HUES64 (cell line): ENCODE data around the gene STKLD1.

Experiments used
- H3K27ac ChIP-seq: 2 replicates; pipeline ENCODE4 v1.7.0; 2013; ENCODE audit warnings: low read depth, low read length, inconsistent platforms
- H3K27me3 ChIP-seq: 2 replicates; pipeline ENCODE4 v1.6.1; 2013; ENCODE audit warnings: mild to moderate bottlenecking, low read length; ENCODE audit not compliant: insufficient read depth
- H3K36me3 ChIP-seq: 2 replicates; pipeline ENCODE4 v1.6.1; 2013; ENCODE audit warnings: mild to moderate bottlenecking, low read length; ENCODE audit not compliant: insufficient read depth
- H3K4me1 ChIP-seq: 2 replicates; pipeline ENCODE4 v1.6.1; 2013; ENCODE audit warnings: mild to moderate bottlenecking, low read length, moderate library complexity; ENCODE audit not compliant: insufficient read depth
- H3K4me3 ChIP-seq: 2 replicates; pipeline ENCODE4 v1.5.1; 2013; ENCODE audit warnings: mild to moderate bottlenecking, low read length, moderate library complexity
- H3K9ac ChIP-seq: 2 replicates; pipeline ENCODE4 v1.6.1; 2013; ENCODE audit warnings: mild to moderate bottlenecking, low read depth, low read length
- H3K9me3 ChIP-seq: 2 replicates; pipeline ENCODE4 v1.6.1; 2013; ENCODE audit warnings: low read depth, low read length; ENCODE audit not compliant: insufficient read depth
- WGBS: fragments of 150-250, 120-280 bp; methylation state at CpG from one replicate; pipeline ENCODE4 v1.1.7; 2013; ENCODE audit warnings: missing lambda C conversion rate; 5-methylcytosine and 5-hydroxymethylcytosine counted together

Gene STKLD1

GRCh38 chr9:133354766-133355165, 21.4 kb upstream of the STKLD1 start:
- no peaks in the 10 kb centered on the region for H3K27me3 ChIP-seq
- H3K27ac ChIP-seq, result no peak overlapping the region
- peak overlapping the region; percentile 97; the same call in 1 of the 2 replicates for H3K4me3 ChIP-seq
- WGBS, result 94% methylated on average over 7 of the region's 7 CpGs
- H3K4me1 ChIP-seq, result peaks cover 7% of the 10 kb centered on the region
- peaks cover 59% of the 10 kb centered on the region for H3K36me3 ChIP-seq
- H3K9ac ChIP-seq, result 0 out of 2 replicates have a peak overlapping the region, but pooled peaks have one; percentile 1
- no peaks in the 10 kb centered on the region for H3K9me3 ChIP-seq

GRCh38 chr9:133355881-133356357, 20.2 kb upstream of the STKLD1 start:
- Histone ChIP-seq H3K27me3 (no peaks in the 10 kb centered on the region), H3K4me1 (peaks cover 7% of the 10 kb centered on the region), H3K9me3 (no peaks in the 10 kb centered on the region), H3K36me3 (peaks cover 58% of the 10 kb centered on the region), H3K27ac (peak overlapping the region; percentile 51), H3K9ac (peak overlapping the region; percentile 95), H3K4me3 (peak overlapping the region; percentile 97)
- WGBS, result 1% methylated on average over 30 of the region's 31 CpGs

DNA sequence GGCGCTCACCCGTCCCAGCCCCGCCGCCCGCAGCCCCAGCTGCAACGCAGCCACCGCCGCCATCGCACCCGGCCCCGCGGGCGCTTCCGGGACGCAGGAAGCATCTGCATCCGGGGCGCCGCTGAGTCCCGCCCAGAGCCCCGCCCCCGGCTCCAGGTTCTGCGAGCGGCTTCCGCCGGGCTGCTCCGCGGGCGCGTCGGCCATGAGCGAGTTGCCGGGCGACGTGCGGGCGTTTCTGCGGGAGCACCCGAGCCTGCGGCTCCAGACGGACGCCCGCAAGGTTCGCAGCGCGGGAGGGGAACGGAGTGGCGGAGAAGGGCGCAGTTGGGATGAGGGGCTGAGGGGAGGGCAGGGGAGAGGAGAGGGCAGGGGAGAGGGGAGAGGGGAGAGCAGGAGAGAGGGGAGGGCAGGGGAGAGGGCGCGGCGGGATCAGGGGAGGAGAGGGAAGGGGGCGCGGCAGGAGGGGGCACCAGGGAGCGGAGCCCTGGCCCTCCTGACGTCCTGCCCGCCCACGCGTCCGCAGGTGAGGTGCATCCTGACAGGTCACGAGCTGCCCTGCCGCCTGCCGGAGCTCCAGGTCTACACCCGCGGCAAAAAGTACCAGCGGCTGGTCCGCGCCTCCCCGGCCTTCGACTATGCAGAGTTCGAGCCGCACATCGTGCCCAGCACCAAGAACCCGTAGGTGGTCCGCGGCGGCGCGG, 19.6 kb upstream of the STKLD1 start, which contains the start of the genes SURF1 and SURF2:
Gene SURF1 (minus strand): TSS at position 97 of the 701 bp plus-strand sequence. CDS start 34 bp downstream, at position 63.
Gene SURF2 (plus strand): TSS at position 160 of the 701 bp plus-strand sequence. CDS start 43 bp downstream, at position 203.
- H3K4me1 ChIP-seq, result peaks cover 7% of the 10 kb centered on the region
- peaks cover 58% of the 10 kb centered on the region for H3K36me3 ChIP-seq
- H3K9ac ChIP-seq, result peak within 1 kb of the TSS; percentile 95
- peak within 1 kb of the TSS; percentile 62 for H3K27ac ChIP-seq
- no peaks in the 10 kb centered on the region for H3K9me3 ChIP-seq
- WGBS, result under 1% methylated on average over 78 of the region's 78 CpGs
- peak within 1 kb of the TSS; percentile 97 for H3K4me3 ChIP-seq
- H3K27me3 ChIP-seq, result no peaks in the 10 kb centered on the region

GRCh38 chr9:133357656-133358055, 18.5 kb upstream of the STKLD1 start:
- Histone ChIP-seq H3K27ac (no peak overlapping the region), H3K9ac (peak overlapping the region; percentile 71; the same call in 1 of the 2 replicates)

DNA sequence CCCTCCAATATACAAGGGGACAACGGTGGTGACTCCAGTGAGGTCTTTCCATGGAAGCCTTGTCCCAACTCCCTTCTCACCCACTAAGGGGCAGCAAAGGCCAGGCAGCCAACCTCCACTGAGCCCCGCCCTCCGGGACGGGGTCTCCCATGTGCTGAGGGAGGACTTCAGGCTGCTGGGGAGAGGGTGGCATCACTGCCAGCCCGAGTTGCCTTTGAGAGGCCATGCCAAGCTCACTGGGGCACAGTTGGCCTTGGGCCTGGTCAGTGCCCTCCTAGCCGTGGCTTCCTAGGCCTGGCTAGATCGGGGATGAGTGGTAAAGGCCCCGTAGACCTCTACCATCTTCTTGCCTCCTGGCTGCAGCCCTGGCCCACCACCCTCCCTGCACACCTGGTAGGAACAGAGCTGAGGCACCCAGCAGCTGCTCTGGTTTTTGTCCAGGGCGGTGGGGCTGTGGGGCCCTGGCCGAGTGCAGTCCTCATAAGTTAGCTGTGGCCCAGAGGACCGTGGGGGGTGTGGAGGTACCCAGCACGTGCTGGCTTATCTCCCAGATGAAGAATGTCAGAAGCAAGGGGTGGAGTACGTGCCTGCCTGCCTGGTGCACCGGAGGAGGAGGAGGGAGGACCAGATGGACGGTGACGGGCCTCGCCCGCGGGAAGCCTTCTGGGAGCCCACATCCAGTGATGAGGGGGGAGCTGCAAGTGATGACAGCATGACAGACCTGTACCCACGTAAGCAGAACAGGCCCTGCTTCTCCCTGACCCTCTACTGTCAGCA, 16.6 kb upstream of the STKLD1 start:
- WGBS, result 87% methylated on average over 20 of the region's 20 CpGs
- Histone ChIP-seq H3K4me3 (no peak overlapping the region), H3K4me1 (peaks cover 7% of the 10 kb centered on the region), H3K36me3 (peaks cover 62% of the 10 kb centered on the region), H3K9me3 (no peaks in the 10 kb centered on the region), H3K27ac (no peak overlapping the region), H3K9ac (no peak overlapping the region), H3K27me3 (no peaks in the 10 kb centered on the region)

More at GRCh38 chr9:133357656-133358055, 18.5 kb upstream of the STKLD1 start:
- Histone ChIP-seq H3K36me3 (peaks cover 59% of the 10 kb centered on the region), H3K4me3 (peak overlapping the region; percentile 97), H3K9me3 (no peaks in the 10 kb centered on the region), H3K27me3 (no peaks in the 10 kb centered on the region), H3K4me1 (peaks cover 7% of the 10 kb centered on the region)
- 95% methylated on average over 14 of the region's 14 CpGs for WGBS

DNA sequence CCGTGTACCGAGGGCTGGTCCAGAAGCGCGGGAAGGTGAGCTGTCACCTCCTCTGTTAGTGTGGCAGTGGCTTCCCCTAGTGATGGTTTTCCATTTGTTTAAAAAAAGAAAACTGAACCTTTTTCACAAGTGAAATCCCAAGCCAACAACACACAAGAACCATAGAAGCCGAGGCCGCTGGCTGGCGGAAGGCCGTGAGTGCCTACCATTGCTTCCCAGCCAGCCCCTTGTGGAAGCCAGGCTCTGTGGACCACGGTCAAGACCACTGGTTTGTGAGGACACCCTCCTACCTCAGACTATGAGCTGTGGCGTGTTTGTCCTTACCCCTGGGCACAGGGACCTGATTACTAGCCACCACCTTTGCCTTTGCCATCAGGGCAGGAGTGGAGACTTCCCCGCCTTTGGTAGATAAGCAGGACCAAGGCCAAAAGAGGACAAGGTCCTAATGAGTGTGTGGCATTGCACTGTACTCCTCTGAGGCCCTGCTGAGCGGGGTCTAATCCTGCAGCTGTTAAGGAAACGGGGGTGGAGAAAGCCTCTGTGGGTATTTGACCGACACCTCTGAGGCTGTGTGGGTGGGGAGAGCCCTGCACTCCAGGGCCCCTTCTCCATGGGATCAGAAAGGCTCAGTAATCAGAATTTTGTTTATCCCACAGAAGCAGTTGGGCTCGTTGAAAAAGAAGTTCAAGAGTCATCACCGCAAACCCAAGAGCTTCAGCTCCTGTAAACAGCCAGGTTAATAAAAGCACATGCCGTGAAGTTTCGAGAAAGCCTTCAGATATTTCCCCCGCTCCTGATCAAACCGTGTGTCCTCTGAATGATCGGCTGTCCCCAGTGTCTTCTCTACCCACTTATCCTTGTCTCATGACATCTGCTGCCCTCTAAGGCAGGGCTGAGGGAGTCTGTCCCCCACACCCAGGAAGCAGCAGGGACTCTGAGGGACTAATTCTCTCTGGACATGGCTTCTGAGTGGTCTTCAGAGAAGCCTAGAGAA, 15.5 kb upstream of the STKLD1 start:
- H3K9me3 ChIP-seq, result no peaks in the 10 kb centered on the region
- no peak overlapping the region for H3K4me3 ChIP-seq
- peaks cover 73% of the 10 kb centered on the region for H3K36me3 ChIP-seq
- no peak overlapping the region for H3K27ac ChIP-seq
- H3K4me1 ChIP-seq, result peaks cover 7% of the 10 kb centered on the region
- no peak overlapping the region for H3K9ac ChIP-seq
- H3K27me3 ChIP-seq, result no peaks in the 10 kb centered on the region
- WGBS, result 94% methylated on average over 21 of the region's 21 CpGs

- Histone ChIP-seq H3K27ac (no peak overlapping the region), H3K36me3 (peaks cover 82% of the 10 kb centered on the region), H3K9me3 (no peaks in the 10 kb centered on the region), H3K9ac (no peak overlapping the region), H3K4me1 (peaks cover 7% of the 10 kb centered on the region), H3K27me3 (no peaks in the 10 kb centered on the region), H3K4me3 (no peak overlapping the region)
- WGBS, result 92% methylated on average over 13 of the region's 13 CpGs
Observed at GRCh38 chr9:133361507-133362092, 14.6 kb upstream of the STKLD1 start.

- H3K9ac ChIP-seq, result no peak overlapping the region
- 92% methylated on average over 15 of the region's 15 CpGs for WGBS
- no peak overlapping the region for H3K27ac ChIP-seq
- H3K4me3 ChIP-seq, result no peak overlapping the region
- peaks cover 89% of the 10 kb centered on the region for H3K36me3 ChIP-seq
- no peaks in the 10 kb centered on the region for H3K9me3 ChIP-seq
- H3K27me3 ChIP-seq, result no peaks in the 10 kb centered on the region
- peaks cover 3% of the 10 kb centered on the region; the same call in 1 of the 2 replicates for H3K4me1 ChIP-seq
Observed at GRCh38 chr9:133362359-133363044, 13.7 kb upstream of the STKLD1 start.

DNA sequence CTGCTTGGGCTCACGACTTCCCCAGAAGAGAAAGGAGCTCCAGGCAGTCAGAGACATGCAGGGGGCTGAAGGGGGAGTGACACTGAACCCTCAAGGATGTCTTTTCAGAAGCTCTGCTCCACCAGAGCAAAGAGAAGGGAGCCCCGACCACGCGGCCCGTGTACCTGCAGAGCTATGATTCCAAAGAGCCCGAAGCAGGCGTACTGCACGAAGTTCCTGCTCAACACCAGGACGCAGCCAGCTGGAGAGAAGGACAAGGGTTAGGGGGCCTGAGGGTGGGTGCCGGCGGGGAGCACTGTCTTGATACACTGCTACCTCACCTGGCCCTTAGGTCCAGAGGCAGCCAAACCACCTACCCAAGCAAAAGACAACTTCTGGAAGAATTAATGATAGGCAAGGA, 9.7 kb upstream of the STKLD1 start:
- Histone ChIP-seq H3K36me3 (peaks cover 89% of the 10 kb centered on the region), H3K9ac (no peak overlapping the region), H3K9me3 (no peaks in the 10 kb centered on the region), H3K4me1 (no peaks in the 10 kb centered on the region), H3K27ac (no peak overlapping the region), H3K27me3 (no peaks in the 10 kb centered on the region), H3K4me3 (no peak overlapping the region)
- 97% methylated on average over 11 of the region's 11 CpGs for WGBS

GRCh38 chr9:133367221-133367620, 8.9 kb upstream of the STKLD1 start:
- no peak overlapping the region for H3K27ac ChIP-seq

More at GRCh38 chr9:133367221-133367620, 8.9 kb upstream of the STKLD1 start:
- peaks cover 84% of the 10 kb centered on the region for H3K36me3 ChIP-seq
- H3K9ac ChIP-seq, result no peak overlapping the region
- no peaks in the 10 kb centered on the region for H3K9me3 ChIP-seq
- H3K4me3 ChIP-seq, result no peak overlapping the region
- H3K27me3 ChIP-seq, result no peaks in the 10 kb centered on the region
- no peaks in the 10 kb centered on the region for H3K4me1 ChIP-seq
- WGBS, result 95% methylated on average over 22 of the region's 22 CpGs
